ENCODE data around the gene SYT7.
A peak's percentile ranks its signal among the peaks of the same experiment; 100 is the strongest.

SYT7 gene

DNA sequence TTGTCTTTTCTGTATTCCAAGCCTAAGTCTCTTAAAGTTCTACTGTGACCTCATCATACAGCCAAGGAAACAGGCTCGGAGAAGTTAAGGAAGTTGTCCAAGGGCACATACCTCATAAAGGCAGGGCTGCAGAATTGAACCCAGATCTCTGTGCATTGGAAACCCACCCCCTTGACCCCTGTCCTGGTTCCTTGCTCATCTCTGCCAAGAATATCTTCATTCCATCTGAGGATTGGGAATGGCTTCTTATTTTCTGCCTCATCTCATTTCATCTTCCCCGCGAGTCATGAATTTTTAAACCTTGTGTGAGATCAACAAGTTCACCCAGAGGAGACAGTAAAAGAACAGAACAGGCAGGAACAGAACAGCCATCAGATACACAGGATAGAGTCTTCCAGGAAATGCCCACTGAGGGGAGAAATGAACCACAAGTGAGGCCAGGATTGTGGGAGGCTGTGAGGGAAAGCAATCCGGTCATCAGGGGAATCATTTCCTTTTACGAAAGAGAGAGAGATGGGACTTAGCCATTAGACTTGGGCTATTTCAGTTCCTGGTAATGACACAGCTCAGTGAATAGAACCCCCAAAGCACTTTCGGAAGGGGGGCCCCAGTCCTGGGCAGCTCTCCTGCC, 106.7 kb downstream of the SYT7 start:
- no peak for DNase-seq

DNA sequence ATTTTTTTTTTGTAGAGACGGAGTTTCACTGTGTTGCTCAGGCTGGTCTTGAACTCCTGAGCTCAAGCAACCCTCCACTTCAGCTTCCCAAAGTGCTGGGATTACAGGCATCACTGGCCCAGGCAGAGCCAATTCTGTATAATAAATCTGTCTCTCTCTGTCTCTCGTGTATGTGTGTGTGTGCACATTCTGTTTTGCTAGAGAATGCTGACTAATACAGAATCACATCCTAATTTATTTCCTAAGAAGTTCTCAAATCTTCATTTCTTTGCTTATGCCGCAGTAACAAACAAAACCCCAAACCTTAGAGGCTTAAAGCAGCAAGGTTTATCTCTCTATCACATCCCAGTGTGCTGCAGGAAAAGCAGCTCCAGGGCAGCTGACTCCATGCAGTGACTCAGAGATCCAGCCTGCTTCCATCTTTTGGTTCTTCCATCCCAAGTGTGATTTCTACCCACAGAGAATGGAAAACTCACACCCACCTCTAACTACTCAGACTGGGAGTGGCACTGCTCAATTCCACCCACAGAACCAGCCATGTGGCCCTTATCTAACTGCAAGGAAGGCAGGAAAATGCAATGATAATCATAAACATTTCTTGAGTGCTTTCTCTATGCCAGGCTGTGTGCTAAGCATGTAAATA, 107.4 kb downstream of the SYT7 start:
- no peak for DNase-seq

DNA sequence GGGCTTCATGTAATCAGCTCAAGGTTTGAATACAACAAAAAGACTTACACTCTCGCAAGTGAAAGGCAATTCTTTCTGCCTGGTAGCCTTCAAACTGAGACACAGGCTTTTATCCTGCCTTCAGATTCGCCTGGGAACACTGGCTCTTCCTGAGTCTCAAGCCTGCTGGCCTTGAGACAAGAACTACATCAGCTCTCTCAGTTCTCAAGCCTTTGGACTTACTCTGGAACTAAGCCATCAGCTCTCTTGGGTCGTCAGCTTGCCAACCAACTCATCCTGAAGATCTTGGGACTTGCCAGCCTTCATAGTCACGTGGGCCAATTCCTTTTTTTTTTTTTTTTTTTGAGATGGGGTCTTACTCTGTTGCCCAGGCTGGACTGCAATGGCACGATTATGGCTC, 108.0 kb downstream of the SYT7 start:
- DNase-seq, result no peak

DNA sequence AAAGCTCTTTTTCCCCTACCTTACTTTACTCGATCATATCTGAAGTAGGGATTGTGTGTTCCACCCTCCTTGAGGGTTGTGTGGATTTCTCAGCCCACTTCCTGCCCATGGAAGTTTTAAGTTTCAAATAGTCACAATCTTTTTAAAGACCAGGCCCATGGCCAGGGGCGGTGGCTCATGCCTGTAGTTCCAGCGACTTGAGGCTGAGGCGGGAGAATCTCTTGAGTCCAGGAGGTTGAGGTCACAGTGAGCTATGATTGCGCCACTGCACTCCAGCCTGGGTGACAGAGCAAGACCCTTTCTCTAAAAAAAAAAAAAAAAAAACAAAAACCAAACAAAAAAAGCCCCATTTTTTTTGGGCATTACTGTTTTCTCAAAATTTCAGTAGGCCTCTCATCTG, 108.6 kb downstream of the SYT7 start:
- DNase-seq, result peak; percentile 25

DNA sequence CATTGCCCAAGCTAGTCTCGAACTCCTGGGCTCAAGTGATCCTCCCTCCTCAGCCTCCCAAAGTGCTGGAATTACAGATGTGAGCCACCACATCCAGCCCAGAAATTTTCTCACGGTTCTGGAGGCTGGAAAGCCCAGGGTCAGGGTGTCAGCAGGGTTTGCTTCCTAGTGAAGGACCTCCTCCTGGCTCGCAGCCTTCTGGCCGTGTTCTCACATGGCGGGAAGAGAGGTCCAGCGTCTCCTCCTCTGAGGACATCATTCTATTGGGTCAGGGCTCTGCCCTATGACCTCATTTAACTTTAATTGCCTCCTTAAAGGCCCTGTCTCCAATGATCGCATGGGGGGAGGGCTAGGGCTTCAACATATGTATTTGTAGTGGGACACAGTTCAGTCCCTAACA, 112.9 kb downstream of the SYT7 start:
- no peak for DNase-seq

DNA sequence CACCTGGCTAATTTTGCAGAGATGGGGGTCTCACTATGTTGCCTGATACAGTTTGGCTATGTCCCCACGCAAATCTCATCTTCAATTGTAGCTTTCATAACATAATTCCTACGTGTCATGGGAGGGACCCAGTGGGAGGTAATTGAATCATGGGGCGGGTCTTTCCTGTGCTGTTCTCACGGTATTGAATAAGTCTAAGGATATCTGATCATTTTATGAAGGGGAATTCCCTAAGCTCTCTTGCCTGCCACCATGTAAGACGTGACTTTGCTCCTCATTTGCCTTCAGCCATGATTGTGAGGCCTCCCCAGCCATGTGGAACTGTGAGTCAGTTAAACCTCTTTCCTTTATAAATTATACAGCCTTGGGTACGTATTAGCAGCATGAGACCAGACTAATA, 113.3 kb downstream of the SYT7 start:
- DNase-seq, result peak; percentile 22
